B cell (primary cell): ENCODE results near the gene RSPRY1. TPM values are rescaled to one million over a fixed set of nuclear protein-coding genes. Genes with fewer than 3 reads are reported as not detected.

Experiments used
- ATAC-seq: fragments of 200-7000 bp; cut with Tn5 transposase; one replicate; pipeline ENCODE4 v1.10.0; 2021; ENCODE audit warnings: low read depth, mild to moderate bottlenecking, moderate number of reproducible peaks, moderate library complexity
- CTCF ChIA-PET: fragments of 350-600 bp; sonication (Branson Sonifier 250); formaldehyde crosslinking; loops from one replicate; lab custom pipeline; 2021; ENCODE audit warnings: antibody characterized with exemption, inconsistent platforms; lab: Charles Lee
- POLR2A ChIA-PET: fragments of 350-600 bp; sonication (Branson Sonifier 250); formaldehyde crosslinking; loops from one replicate; lab custom pipeline; 2021; ENCODE audit warnings: antibody characterized with exemption; lab: Charles Lee
- DNase-seq: peaks from one replicate; pipeline ENCODE4 v3.0.0; 2013
- H2AFZ ChIP-seq: 2 replicates; pipeline ENCODE4 v1.6.1; 2012; ENCODE audit warnings: mild to moderate bottlenecking, low read depth, low read length; ENCODE audit not compliant: insufficient read depth, poor library complexity, severe bottlenecking
- H3K27ac ChIP-seq, 2 donors: 1 replicate in 1 of 2; 2 replicates in 1 of 2; pipeline ENCODE4 v1.5.1; 2012 to 2013; ENCODE audit warnings: low read length in 2 of 2, mild to moderate bottlenecking in 2 of 2, moderate library complexity in 1 of 2
- H3K27me3 ChIP-seq, 4 experiments: fragments of 200-600 bp in 1 of 4; sonication (generic) in 1 of 4; replicated peaks in 1 of 4; 1 replicate in 2 of 4; 2 replicates in 2 of 4; pipeline versions ENCODE4 v1.6.1 to v1.7.0; 2013 to 2016; ENCODE audit warnings: low read length in 3 of 4, mild to moderate bottlenecking in 2 of 4, mixed read lengths in 1 of 4, moderate library complexity in 1 of 4; ENCODE audit not compliant: insufficient read depth in 4 of 4, control insufficient read depth in 3 of 4; ENCODE audit errors: control extremely low read depth in 1 of 4
- H3K36me3 ChIP-seq, 2 experiments: replicated peaks in 1 of 2; 1 replicate in 1 of 2; 2 replicates in 1 of 2; pipeline versions ENCODE4 v1.6.1 to v1.7.1; 2013; ENCODE audit warnings: low read length in 1 of 2; ENCODE audit not compliant: insufficient read depth in 2 of 2, control insufficient read depth in 1 of 2; ENCODE audit errors: control extremely low read depth in 1 of 2, extremely low read depth in 1 of 2
- H3K4me1 ChIP-seq, 2 donors: fragments of 200-600 bp in 1 of 2; sonication (generic) in 1 of 2; 1 replicate in 1 of 2; 2 replicates in 1 of 2; pipeline versions ENCODE4 v1.5.1 to v1.6.1; 2013 to 2017; ENCODE audit warnings: low read length in 2 of 2; ENCODE audit not compliant: control insufficient read depth in 2 of 2, insufficient read depth in 2 of 2
- H3K4me2 ChIP-seq: replicated peaks from 2 replicates; pipeline ENCODE3; 2012; ENCODE audit warnings: mild to moderate bottlenecking, low read depth, low read length; ENCODE audit not compliant: poor library complexity, severe bottlenecking
- H3K4me3 ChIP-seq, 5 experiments: fragments of 200-600 bp in 1 of 5; sonication (generic) in 1 of 5; 1 replicate in 3 of 5; 2 replicates in 2 of 5; pipeline versions ENCODE4 v1.5.1 to v1.7.0; 2011 to 2016; ENCODE audit warnings: low read length in 4 of 5, mild to moderate bottlenecking in 4 of 5, low read depth in 2 of 5, control low read depth in 1 of 5, moderate library complexity in 1 of 5; ENCODE audit not compliant: insufficient read depth in 1 of 5; ENCODE audit errors: control extremely low read depth in 1 of 5, extremely low read depth in 1 of 5
- H3K79me2 ChIP-seq: fragments of 200-600 bp; sonication (generic); one replicate; pipeline ENCODE4 v1.6.0; 2016; ENCODE audit warnings: low read length; ENCODE audit not compliant: control insufficient read depth, insufficient read depth
- H3K9ac ChIP-seq: fragments of 200-600 bp; sonication (generic); 2 replicates; pipeline ENCODE4 v1.6.1; 2017; ENCODE audit warnings: mild to moderate bottlenecking, low read length, moderate library complexity
- H3K9me3 ChIP-seq, 3 donors: one replicate each; pipeline versions ENCODE4 v1.6.1 to v1.7.1; 2013; ENCODE audit warnings: low read length in 2 of 3; ENCODE audit not compliant: control insufficient read depth in 2 of 3, insufficient read depth in 1 of 3; ENCODE audit errors: control extremely low read depth in 1 of 3
- H4K20me1 ChIP-seq: 2 replicates; pipeline ENCODE4 v1.6.0; 2012; ENCODE audit warnings: mild to moderate bottlenecking, low read length; ENCODE audit not compliant: insufficient read depth, control insufficient read depth, poor library complexity, severe bottlenecking
- H3K27ac Mint-ChIP-seq: one replicate; pipeline ENCODE4 v1.8.0; 2021; ENCODE audit warnings: mixed read lengths
- H3K27me3 Mint-ChIP-seq: one replicate; pipeline ENCODE4 v1.8.0; 2021; ENCODE audit warnings: mixed read lengths
- H3K4me1 Mint-ChIP-seq: one replicate; pipeline ENCODE4 v1.8.0; 2021; ENCODE audit warnings: mixed read lengths
- H3K4me3 Mint-ChIP-seq: one replicate; pipeline ENCODE4 v1.8.0; 2021; ENCODE audit warnings: mixed read lengths
- H3K9me3 Mint-ChIP-seq: one replicate; pipeline ENCODE4 v1.8.0; 2022; ENCODE audit warnings: mixed read lengths; ENCODE audit not compliant: insufficient read depth
- EZH2 ChIP-seq: IDR thresholded peaks from 2 replicates; pipeline ENCODE4 v1.6.1; 2012; ENCODE audit warnings: borderline replicate concordance, low read depth, mild to moderate bottlenecking, moderate library complexity, low read length; ENCODE audit not compliant: insufficient read depth, poor library complexity, severe bottlenecking
- WGBS: methylation state at CpG from one replicate; pipeline ENCODE4 v1.1.5; 2013; ENCODE audit warnings: missing lambda C conversion rate; ENCODE audit not compliant: insufficient coverage; 5-methylcytosine and 5-hydroxymethylcytosine counted together
- intact Hi-C: fragments of 100-400 bp; cut with micrococcal nuclease; formaldehyde crosslinking; loops from one replicate; pipeline ENCODE4 v1.10.0; 2022
- polyA plus RNA-seq: library from polyadenylated mRNA; depleted of rRNA; stranded (reverse); fragments of >200 nt; gene quantifications from 2 replicates; pipeline ENCODE4 v1.2.3, GENCODE V29; 2012
- total RNA-seq, 2 donors: library from RNA; stranded (reverse); fragments of 120-200 nt in 1 of 2; gene quantifications; 1 replicate in 1 of 2; 2 replicates in 1 of 2; pipeline versions ENCODE4 v1.2.3 to v1.2.4, GENCODE V29; 2013 to 2022
- TF ChIP-seq, protein P1 (sequence below): fragments of 200-600 bp; IDR thresholded peaks from one replicate; pipeline ENCODE4 v1.8.0; 2022; ENCODE audit warnings: antibody characterized with exemption, mild to moderate bottlenecking

The RSPRY1 gene
- total and polyA plus RNA-seq, 2 donors (not counting 1 experiment from before 2014, with no cell fraction given) = 9.6 to 38.4 TPM

DNA sequence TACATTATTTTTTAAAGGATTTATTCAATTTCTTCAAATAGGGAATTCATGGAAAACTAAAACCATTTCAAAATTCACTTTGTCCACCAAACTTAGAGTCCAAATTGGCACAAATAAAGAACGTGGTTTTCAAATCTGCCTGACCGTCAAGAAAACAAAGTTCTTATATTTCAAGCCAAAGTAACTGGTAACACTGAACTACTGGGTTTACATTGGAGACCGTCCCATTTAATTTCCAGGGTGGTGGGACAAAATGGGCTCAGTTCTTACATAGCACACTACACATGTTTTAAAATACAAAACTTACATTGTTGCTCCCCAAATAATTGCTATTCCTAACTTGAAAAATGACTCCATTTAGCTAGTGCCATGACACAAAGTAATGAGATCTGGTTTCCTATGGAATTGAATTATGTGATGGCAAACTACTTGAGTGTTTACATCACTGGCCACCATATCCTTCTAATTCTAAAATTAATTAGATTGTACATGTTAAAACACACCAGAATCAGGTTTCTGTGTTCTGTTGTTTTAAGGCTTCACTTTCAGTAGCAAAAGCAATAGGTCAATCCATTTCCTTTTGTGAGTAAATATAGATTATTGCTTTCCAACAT, 6.8 kb upstream of the RSPRY1 start:
- POLR2A ChIA-PET = no interaction called here
- H3K27ac ChIP-seq = no peak overlapping the region

DNA sequence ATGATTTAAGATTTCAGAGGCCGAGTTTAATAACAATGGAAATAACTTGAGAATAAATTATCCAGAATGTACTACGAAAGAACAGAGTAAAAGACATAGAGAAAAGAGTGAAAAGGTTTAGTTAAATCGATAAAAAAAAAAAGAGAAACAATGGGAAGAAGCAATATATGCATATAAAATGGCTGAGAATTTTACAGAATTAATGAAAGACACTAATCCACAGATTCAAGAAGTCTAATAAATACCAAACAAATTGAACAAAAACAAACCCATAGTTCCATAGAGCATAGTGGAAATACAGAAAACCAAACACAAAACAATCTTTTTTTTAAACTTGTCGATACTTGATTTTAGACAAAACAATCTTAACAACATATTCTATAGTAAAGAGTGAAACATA, 2.0 kb upstream of the RSPRY1 start:
- Histone ChIP-seq H3K27ac (no peak overlapping the region), H3K4me3 (no peak overlapping the region), H3K79me2 (peaks cover 95% of the 10 kb centered on the region), H3K36me3 (peaks cover 3 to 6% of the 10 kb centered on the region in 2 experiments), H4K20me1 (peaks cover 27% of the 10 kb centered on the region), H3K4me1 (peaks cover 26 to 28% of the 10 kb centered on the region in 2 donors), H3K9me3 (no peaks in the 10 kb centered on the region), H3K27me3 (no peaks in the 10 kb centered on the region), H3K9ac (no peak overlapping the region), H3K4me2 (peak overlapping the region; percentile 91), H2AFZ (no peak overlapping the region)
- Mint-ChIP-seq H3K27ac (peak overlapping the region; percentile 7), H3K27me3 (no peaks in the 10 kb centered on the region), H3K9me3 (no peaks in the 10 kb centered on the region), H3K4me3 (peak overlapping the region; percentile 90), H3K4me1 (peaks cover 57% of the 10 kb centered on the region)
- no peak for DNase-seq
- TF ChIP-seq, protein P1, sequence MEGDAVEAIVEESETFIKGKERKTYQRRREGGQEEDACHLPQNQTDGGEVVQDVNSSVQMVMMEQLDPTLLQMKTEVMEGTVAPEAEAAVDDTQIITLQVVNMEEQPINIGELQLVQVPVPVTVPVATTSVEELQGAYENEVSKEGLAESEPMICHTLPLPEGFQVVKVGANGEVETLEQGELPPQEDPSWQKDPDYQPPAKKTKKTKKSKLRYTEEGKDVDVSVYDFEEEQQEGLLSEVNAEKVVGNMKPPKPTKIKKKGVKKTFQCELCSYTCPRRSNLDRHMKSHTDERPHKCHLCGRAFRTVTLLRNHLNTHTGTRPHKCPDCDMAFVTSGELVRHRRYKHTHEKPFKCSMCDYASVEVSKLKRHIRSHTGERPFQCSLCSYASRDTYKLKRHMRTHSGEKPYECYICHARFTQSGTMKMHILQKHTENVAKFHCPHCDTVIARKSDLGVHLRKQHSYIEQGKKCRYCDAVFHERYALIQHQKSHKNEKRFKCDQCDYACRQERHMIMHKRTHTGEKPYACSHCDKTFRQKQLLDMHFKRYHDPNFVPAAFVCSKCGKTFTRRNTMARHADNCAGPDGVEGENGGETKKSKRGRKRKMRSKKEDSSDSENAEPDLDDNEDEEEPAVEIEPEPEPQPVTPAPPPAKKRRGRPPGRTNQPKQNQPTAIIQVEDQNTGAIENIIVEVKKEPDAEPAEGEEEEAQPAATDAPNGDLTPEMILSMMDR = no peak
- TF ChIP-seq EZH2 = no peak
- ATAC-seq = no peak
- intact Hi-C loops = loop anchor here (5.0 to 10.0 kb wide), 2 partner anchors 37 to 759 kb away; partner anchors contain the start of gene AMFR
- no CpG with 5 or more reads among the region's 4 CpGs for WGBS
- POLR2A ChIA-PET = no interaction called here
- CTCF ChIA-PET = interaction anchor here (0.7 kb wide), 1 partner anchor 232 kb away, joined by 5 read pairs; no protein-coding TSS in a partner anchor

More for the DNA sequence above, 6.8 kb upstream of the RSPRY1 start:
- ATAC-seq (no peak), DNase-seq (no peak)
- no peak overlapping the region for H3K4me2 ChIP-seq
- Mint-ChIP-seq H3K4me1 (peaks cover 20% of the 10 kb centered on the region), H3K27me3 (no peaks in the 10 kb centered on the region), H3K9me3 (no peaks in the 10 kb centered on the region), H3K4me3 (no peak overlapping the region), H3K27ac (no peak overlapping the region)
- H3K27me3 ChIP-seq = no peaks in the 10 kb centered on the region
- peaks cover 71% of the 10 kb centered on the region for H3K79me2 ChIP-seq
- intact Hi-C loops = no loop called here
- H3K4me1 ChIP-seq = peaks cover 0 to 7% of the 10 kb centered on the region in 2 donors
- no peak overlapping the region for H3K9ac ChIP-seq
- TF ChIP-seq EZH2 = no peak
- TF ChIP-seq, protein P1 = no peak
- WGBS = 100% methylated on average over 1 of the region's 3 CpGs
- H2AFZ ChIP-seq = no peak overlapping the region
- peaks cover 27% of the 10 kb centered on the region for H4K20me1 ChIP-seq
- CTCF ChIA-PET = interaction anchor here (0.6 kb wide), 1 partner anchor 168 kb away, joined by 3 read pairs; no protein-coding TSS in a partner anchor
- no peak overlapping the region for H3K4me3 ChIP-seq
- H3K9me3 ChIP-seq = no peaks in the 10 kb centered on the region
- peaks cover 3 to 13% of the 10 kb centered on the region in 2 experiments for H3K36me3 ChIP-seq
